ENCODE data around the gene GSTM2. TPM values are rescaled to one million over a fixed set of nuclear protein-coding genes. Genes with fewer than 3 reads are reported as not detected.

The GSTM2 gene
- total RNA-seq, 8 experiments from 2014 or later, result 18.6 to 116 (median 28.1) TPM

DNA sequence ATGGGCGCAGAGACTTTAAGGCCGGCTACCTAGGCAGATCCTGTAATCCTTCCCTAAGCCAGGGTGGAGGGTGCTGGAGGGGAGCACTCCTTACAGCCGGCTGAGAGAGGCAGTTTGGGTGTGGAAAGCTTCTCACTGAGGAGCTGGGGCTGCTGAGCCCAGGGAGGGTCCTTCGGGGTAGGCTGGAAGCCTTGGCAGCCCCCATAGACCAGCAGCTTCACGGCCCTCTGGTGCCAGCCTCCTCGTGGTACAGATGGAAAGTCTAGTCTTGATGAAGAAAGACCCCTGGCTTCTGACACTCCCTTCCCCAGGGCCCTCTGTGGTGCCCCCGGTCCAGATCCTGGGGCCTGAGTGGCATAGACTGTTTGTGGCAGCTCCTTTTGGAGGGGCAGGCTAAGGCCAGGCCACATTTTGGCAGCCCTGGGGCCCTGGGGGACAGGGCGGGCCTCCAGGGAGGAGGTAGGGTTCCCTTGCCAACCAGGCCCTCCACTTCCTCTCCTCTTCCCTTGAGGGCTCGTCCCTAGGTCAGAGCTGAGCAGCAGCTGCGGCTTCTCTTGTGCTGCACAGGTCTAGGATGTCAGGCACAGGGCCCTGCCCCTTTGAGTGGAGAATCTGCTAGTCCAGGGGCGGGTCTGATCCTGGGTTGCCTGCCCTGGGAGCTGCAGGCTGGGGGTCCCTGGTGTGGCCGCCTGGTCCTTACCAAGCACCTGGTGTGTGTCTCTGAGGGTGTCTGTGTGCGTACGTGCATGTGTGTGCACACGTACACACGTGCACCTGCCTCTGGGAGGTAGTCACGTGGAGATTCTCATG, 43.5 kb upstream of the GSTM2 start:
- ATAC-seq (replicated peaks in 6 of 8), result peak in 1 of 8 experiments; percentile 1
- peak overlapping the region in 1 of 2 donors; percentile 56 for H3K27ac ChIP-seq
- WGBS, 10 experiments, result 75 to 97% (median 87%) methylated on average over 1 to 11 of the region's 17 CpGs; no CpG with 5 or more reads in 4 of the 10 experiments
- no peak overlapping the region for H3K4me3 ChIP-seq
- in situ Hi-C loops (cut with MboI; ENCODE audit: low pct_unique_long_range_greater_than_20kb in 2 of 9, low sequenced_read_pairs in 9 of 9, unreplicated experiment in 9 of 9), result loop anchor here in 4 of 9 experiments (10.0 to 25.0 kb wide), 4 partner anchors 80 to 363 kb away; partner anchors contain the start of genes AHCYL1 (in 2 of the 4), EPS8L3 (in 1 of the 4), GNAI3 (in 1 of the 4) and GSTM3 (in 1 of the 4)
- H3K4me1 ChIP-seq (replicated peaks in 1 of 2), result peaks cover 36 to 44% of the 10 kb centered on the region in 2 donors

DNA sequence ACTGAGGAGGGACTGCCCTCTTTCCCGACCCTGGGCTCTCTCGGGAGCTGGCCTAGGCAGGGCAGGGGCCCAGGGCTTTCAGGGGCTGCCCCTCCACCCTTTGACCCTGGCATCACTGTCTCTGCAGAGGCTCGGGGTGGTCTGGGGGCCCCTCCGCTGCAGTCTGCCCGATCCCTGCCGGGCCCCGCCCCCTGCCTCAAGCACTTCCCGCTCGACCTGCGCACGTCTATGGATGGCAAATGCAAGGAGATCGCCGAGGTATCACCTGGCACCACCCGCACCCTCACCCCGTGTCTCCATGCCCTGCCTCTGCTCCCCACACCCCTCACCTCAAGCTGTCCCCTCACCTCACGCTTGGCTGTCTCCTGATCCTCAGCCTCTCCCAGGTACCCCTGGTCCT, 42.7 kb upstream of the GSTM2 start:
- ATAC-seq (replicated peaks in 6 of 8), result no peak
- peak overlapping the region in 1 of 2 donors; percentile 19 for H3K27ac ChIP-seq
- in situ Hi-C loops (cut with MboI; ENCODE audit: low pct_unique_long_range_greater_than_20kb in 2 of 9, low sequenced_read_pairs in 9 of 9, unreplicated experiment in 9 of 9), result loop anchor here in 4 of 9 experiments (10.0 to 25.0 kb wide), 4 partner anchors 80 to 362 kb away; partner anchors contain the start of genes AHCYL1 (in 2 of the 4), EPS8L3 (in 1 of the 4), GNAI3 (in 1 of the 4) and GSTM3 (in 1 of the 4)
- WGBS, 10 experiments, result 85 to 100% methylated on average over 1 to 8 of the region's 16 CpGs; no CpG with 5 or more reads in 8 of the 10 experiments
- H3K4me3 ChIP-seq, result no peak overlapping the region
- peaks cover 36 to 43% of the 10 kb centered on the region in 2 donors for H3K4me1 ChIP-seq (replicated peaks in 1 of 2)

DNA sequence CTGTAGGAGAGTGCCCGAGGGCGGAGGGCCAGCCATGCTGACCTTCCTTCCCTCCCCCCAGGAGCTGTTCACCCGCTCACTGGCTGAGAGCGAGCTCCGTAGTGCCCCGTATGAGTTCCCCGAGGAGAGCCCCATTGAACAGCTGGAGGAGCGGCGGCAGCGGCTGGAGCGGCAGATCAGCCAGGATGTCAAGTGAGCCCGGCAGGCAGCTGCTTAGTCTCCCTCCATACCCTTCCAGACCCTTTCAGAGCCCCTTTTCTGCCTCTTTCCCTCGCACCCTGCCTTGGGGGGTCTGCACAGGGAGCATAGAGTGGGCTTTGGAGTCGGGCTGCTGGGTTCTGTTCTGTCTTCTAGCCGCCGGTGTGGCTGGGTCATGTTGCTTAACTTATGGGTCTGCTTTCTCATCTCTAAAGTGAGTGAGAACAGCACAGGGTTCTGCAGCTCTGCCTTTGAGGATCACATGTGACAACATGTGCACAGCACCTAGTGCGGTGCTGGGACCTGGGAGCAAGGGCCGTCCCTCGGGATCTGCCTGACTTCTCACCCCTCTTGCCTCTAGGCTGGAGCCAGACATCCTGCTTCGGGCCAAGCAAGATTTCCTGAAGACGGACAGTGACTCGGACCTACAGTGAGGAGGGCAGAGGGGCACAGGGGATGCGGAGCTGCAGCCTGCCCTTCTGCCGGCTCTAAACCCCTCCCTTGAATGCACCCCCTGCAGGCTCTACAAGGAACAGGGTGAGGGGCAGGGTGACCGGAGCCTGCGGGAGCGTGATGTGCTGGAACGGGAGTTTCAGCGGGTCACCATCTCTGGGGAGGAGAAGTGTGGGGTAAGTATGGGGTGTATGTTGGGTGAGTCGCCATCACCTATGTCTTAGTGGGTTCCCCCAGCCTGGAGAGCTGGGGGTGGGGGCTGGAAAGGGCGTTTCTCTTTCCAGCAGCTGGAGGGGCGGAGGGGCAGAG, 42.0 kb upstream of the GSTM2 start:
- in situ Hi-C loops (cut with MboI; ENCODE audit: low pct_unique_long_range_greater_than_20kb in 2 of 9, low sequenced_read_pairs in 9 of 9, unreplicated experiment in 9 of 9), result loop anchor here in 4 of 9 experiments (10.0 to 25.0 kb wide), 4 partner anchors 81 to 361 kb away; partner anchors contain the start of genes AHCYL1 (in 2 of the 4), EPS8L3 (in 1 of the 4), GNAI3 (in 1 of the 4) and GSTM3 (in 1 of the 4)
- 81 to 100% (median 86%) methylated on average over 3 to 16 of the region's 32 CpGs; no CpG with 5 or more reads in 4 of the 10 experiments for WGBS, 10 experiments
- Histone ChIP-seq H3K4me1 (replicated peaks in 1 of 2) (peaks cover 36 to 43% of the 10 kb centered on the region in 2 donors), H3K4me3 (no peak overlapping the region), H3K27ac (no peak overlapping the region)
- no peak for ATAC-seq (replicated peaks in 6 of 8)

DNA sequence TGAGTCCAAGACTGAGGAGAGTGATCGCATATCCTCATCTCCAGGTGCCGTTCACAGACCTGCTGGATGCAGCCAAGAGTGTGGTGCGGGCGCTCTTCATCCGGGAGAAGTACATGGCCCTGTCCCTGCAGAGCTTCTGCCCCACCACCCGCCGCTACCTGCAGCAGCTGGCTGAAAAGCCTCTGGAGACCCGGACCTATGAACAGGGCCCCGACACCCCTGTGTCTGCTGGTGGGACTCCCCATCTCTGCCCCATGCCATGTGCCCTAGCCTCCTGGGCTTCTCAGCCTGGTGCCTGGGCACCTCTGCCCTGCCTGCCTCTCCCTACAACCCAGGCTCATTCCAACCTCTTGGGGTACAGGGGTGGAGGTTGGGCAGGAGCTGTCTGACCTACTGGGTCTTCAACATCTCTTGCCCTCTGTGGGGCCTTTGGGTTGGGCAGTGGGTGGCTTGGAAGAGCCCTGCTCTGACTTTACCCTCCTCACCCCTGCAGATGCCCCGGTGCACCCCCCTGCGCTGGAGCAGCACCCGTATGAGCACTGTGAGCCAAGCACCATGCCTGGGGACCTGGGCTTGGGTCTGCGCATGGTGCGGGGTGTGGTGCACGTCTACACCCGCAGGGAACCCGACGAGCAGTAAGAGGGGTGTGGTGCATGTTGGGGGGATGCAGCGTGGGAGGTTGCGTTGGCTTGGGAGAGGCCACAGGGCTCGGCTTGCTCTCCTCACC, 41.0 kb upstream of the GSTM2 start:
- H3K4me3 ChIP-seq, result no peak overlapping the region
- no peak overlapping the region for H3K27ac ChIP-seq
- peaks cover 32 to 38% of the 10 kb centered on the region in 2 donors for H3K4me1 ChIP-seq (replicated peaks in 1 of 2)
- no peak for ATAC-seq (replicated peaks in 6 of 8)
- in situ Hi-C loops (cut with MboI; ENCODE audit: low pct_unique_long_range_greater_than_20kb in 2 of 9, low sequenced_read_pairs in 9 of 9, unreplicated experiment in 9 of 9), result loop anchor here in 4 of 9 experiments (10.0 to 25.0 kb wide), 4 partner anchors 82 to 360 kb away; partner anchors contain the start of genes AHCYL1 (in 2 of the 4), EPS8L3 (in 1 of the 4), GNAI3 (in 1 of the 4) and GSTM3 (in 1 of the 4)
- 90 to 100% (median 96%) methylated on average over 1 to 4 of the region's 21 CpGs; no CpG with 5 or more reads in 5 of the 10 experiments for WGBS, 10 experiments

DNA sequence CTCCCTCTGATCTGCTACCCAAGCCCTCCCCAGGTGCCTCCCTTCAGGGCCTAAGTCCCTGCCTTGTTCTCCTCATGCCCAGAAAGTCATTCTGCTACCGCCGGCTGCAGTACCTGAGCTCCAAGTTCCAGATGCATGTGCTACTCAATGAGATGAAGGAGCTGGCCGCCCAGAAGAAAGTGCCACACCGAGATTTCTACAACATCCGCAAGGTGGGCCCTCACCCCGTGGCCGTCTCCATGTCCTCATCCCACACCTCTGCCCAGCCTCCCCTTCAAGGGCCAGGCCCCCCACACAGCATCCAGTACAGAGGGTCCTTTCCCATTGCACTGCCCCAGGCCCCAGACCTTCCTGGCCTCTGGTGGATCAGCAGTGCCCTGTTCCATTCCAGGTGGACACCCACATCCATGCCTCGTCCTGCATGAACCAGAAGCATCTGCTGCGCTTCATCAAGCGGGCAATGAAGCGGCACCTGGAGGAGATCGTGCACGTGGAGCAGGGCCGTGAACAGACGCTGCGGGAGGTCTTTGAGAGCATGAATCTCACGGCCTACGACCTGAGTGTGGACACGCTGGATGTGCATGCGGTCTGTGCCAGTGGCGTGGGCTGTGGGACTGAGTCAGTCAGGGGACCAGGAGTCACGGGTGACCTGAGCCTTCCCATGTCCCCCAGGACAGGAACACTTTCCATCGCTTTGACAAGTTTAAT, 40.0 kb upstream of the GSTM2 start:
- no peak for ATAC-seq (replicated peaks in 6 of 8)
- 81 to 100% (median 92%) methylated on average over 1 to 17 of the region's 23 CpGs; no CpG with 5 or more reads in 4 of the 10 experiments for WGBS, 10 experiments
- no peak overlapping the region for H3K4me3 ChIP-seq
- H3K4me1 ChIP-seq (replicated peaks in 1 of 2), result peaks cover 22 to 28% of the 10 kb centered on the region in 2 donors
- in situ Hi-C loops (cut with MboI; ENCODE audit: low pct_unique_long_range_greater_than_20kb in 2 of 9, low sequenced_read_pairs in 9 of 9, unreplicated experiment in 9 of 9), result loop anchor here in 4 of 9 experiments (10.0 to 25.0 kb wide), 4 partner anchors 83 to 359 kb away; partner anchors contain the start of genes AHCYL1 (in 2 of the 4), EPS8L3 (in 1 of the 4), GNAI3 (in 1 of the 4) and GSTM3 (in 1 of the 4)
- H3K27ac ChIP-seq, result no peak overlapping the region

DNA sequence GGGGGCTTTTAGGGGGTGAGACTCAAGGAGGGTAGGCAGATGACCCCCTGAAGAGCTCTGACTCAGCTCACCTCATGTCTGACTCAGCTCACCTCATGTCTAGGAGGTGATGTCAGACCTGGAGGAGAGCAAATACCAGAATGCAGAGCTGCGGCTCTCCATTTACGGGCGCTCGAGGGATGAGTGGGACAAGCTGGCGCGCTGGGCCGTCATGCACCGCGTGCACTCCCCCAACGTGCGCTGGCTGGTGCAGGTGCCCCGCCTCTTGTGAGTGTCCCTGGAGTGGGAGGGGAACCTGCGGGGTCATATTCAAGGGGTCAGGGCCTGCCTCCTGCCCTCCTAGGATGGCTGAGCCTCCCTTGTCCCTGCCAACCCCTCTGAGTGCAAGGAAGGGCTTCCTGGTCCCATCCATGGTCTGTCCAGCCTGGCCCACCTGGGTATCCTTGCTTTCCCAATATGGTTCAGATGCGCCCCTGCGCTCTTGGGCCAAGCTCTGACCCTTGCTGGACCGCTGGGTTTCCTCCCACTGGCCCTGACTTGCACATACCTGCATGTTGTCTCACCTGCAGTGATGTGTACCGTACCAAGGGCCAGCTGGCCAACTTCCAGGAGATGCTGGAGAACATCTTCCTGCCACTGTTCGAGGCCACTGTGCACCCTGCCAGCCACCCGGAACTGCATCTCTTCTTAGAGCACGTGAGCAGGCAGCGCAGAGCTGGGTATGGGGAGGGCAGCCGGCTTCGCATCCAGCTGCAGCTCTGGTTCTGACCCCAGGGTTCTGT, 39.1 kb upstream of the GSTM2 start:
- 77 to 100% (median 93%) methylated on average over 1 to 13 of the region's 23 CpGs; no CpG with 5 or more reads in 4 of the 10 experiments for WGBS, 10 experiments
- Histone ChIP-seq H3K4me1 (replicated peaks in 1 of 2) (peaks cover 14 to 19% of the 10 kb centered on the region in 2 donors), H3K4me3 (no peak overlapping the region), H3K27ac (no peak overlapping the region)
- in situ Hi-C loops (cut with MboI; ENCODE audit: low pct_unique_long_range_greater_than_20kb in 2 of 9, low sequenced_read_pairs in 9 of 9, unreplicated experiment in 9 of 9), result loop anchor here in 4 of 9 experiments (10.0 to 25.0 kb wide), 4 partner anchors 84 to 359 kb away; partner anchors contain the start of genes AHCYL1 (in 2 of the 4), EPS8L3 (in 1 of the 4), GNAI3 (in 1 of the 4) and GSTM3 (in 1 of the 4)
- peak in 3 of 8 experiments; percentile 2 to 11 (median 6) for ATAC-seq (replicated peaks in 6 of 8)

DNA sequence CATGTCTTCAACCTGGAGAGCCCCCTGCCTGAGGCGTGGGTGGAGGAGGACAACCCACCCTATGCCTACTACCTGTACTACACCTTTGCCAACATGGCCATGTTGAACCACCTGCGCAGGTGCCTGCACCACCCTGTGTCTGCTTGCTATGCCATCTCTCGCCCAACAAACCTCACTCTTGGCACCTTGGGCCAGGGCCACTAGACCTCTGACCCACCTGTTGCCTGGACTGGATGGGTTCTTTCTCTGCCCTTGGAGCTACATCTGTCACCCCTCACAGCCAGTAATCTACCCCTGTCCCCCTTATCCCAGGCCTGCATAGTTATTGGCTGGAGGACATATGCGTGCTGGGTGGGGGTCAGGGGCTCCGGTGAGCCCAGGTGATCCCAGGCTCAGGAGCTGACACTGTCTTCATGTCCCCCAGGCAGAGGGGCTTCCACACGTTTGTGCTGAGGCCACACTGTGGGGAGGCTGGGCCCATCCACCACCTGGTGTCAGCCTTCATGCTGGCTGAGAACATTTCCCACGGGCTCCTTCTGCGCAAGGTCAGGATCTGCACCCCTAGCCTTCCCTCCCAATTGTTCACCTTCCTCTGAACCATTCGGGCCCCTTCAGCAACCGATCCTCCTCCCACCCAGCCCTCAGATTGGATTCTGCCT, 38.4 kb upstream of the GSTM2 start:
- 87 to 100% (median 94%) methylated on average over 1 to 6 of the region's 10 CpGs; no CpG with 5 or more reads in 5 of the 10 experiments for WGBS, 10 experiments
- Histone ChIP-seq H3K4me1 (replicated peaks in 1 of 2) (peaks cover 6 to 12% of the 10 kb centered on the region in 2 donors), H3K4me3 (no peak overlapping the region), H3K27ac (no peak overlapping the region)
- ATAC-seq (replicated peaks in 6 of 8), result no peak
- in situ Hi-C loops (cut with MboI; ENCODE audit: low pct_unique_long_range_greater_than_20kb in 2 of 9, low sequenced_read_pairs in 9 of 9, unreplicated experiment in 9 of 9), result loop anchor here in 4 of 9 experiments (10.0 to 25.0 kb wide), 4 partner anchors 85 to 358 kb away; partner anchors contain the start of genes AHCYL1 (in 2 of the 4), EPS8L3 (in 1 of the 4), GNAI3 (in 1 of the 4) and GSTM3 (in 1 of the 4)

DNA sequence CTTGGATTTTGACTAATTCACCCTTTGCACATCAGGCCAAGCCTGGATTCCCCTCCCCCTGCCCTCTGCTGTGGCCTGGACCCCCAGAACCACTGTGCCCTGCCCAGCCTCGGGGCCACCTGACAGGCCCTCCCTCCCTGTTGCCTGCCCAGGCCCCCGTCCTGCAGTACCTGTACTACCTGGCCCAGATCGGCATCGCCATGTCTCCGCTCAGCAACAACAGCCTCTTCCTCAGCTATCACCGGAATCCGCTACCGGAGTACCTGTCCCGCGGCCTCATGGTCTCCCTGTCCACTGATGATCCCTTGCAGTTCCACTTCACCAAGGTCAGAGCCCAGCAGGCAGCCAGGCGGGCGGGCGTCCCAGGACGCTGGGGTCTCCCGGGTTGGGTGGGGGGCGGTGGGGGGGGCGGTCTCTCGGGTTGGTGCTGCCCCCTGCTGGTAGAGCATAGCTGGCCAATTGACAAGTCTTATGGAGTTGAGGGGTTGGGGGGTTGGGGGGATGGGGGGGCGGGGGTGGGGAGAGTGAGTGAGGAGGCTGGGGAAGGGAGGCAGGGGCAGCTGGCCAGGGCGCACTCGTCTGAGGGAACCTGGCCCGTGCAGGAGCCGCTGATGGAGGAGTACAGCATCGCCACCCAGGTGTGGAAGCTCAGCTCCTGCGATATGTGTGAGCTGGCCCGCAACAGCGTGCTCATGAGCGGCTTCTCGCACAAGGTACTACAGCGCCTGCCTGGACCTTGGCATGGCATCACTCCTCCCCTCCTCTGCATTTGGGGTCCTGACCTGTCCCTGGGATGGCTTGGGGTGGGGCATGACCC, 37.6 kb upstream of the GSTM2 start:
- ATAC-seq (replicated peaks in 6 of 8), result peak in 1 of 8 experiments; percentile 14
- in situ Hi-C loops (cut with MboI; ENCODE audit: low pct_unique_long_range_greater_than_20kb in 2 of 9, low sequenced_read_pairs in 9 of 9, unreplicated experiment in 9 of 9), result loop anchor here in 3 of 9 experiments (25.0 kb wide), 3 partner anchors 107 to 357 kb away; partner anchors contain the start of genes AHCYL1 (in 2 of the 3), EPS8L3 (in 1 of the 3) and GSTM3 (in 1 of the 3)
- Histone ChIP-seq H3K4me1 (replicated peaks in 1 of 2) (peaks cover 0 to 5% of the 10 kb centered on the region in 2 donors), H3K27ac (no peak overlapping the region), H3K4me3 (no peak overlapping the region)
- 70 to 98% (median 89%) methylated on average over 2 to 11 of the region's 30 CpGs; no CpG with 5 or more reads in 6 of the 10 experiments for WGBS, 10 experiments

DNA sequence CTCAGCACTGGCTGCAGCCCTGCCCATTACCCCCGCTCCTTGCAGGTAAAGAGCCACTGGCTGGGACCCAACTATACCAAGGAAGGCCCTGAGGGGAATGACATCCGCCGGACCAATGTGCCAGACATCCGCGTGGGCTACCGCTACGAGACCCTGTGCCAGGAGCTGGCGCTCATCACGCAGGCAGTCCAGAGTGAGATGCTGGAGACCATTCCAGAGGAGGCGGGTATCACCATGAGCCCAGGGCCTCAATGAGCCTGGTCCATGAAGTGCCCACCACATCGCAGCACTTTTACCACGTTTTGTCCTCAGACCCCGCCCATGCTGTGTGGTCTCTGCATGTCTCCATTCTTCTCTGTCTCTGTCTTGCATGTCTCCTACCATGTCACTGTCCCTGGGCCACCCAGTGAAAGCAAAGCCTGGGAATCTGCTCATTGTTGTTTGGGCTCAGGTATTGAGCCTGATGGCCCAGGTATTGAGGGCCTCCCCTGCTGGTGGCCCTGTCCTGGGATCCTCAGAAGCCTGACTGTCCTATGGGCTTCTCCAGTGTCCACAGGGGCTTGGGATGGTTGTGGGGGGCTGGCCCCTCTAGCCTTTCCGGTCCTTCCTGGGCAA, 36.9 kb upstream of the GSTM2 start:
- H3K4me3 ChIP-seq, result no peak overlapping the region
- ATAC-seq (replicated peaks in 6 of 8), result no peak
- in situ Hi-C loops (cut with MboI; ENCODE audit: low pct_unique_long_range_greater_than_20kb in 2 of 9, low sequenced_read_pairs in 9 of 9, unreplicated experiment in 9 of 9), result loop anchor here in 3 of 9 experiments (25.0 kb wide), 3 partner anchors 106 to 356 kb away; partner anchors contain the start of genes AHCYL1 (in 2 of the 3), EPS8L3 (in 1 of the 3) and GSTM3 (in 1 of the 3)
- H3K27ac ChIP-seq, result no peak overlapping the region
- H3K4me1 ChIP-seq (replicated peaks in 1 of 2), result peaks cover 3% of the 10 kb centered on the region in 2 donors
- 93 to 100% (median 98%) methylated on average over 1 to 10 of the region's 14 CpGs; no CpG with 5 or more reads in 4 of the 10 experiments for WGBS, 10 experiments
